ENCODE measurements around the gene KRT2. TPM values are rescaled to one million over a fixed set of nuclear protein-coding genes. Genes with fewer than 3 reads are reported as not detected.

The KRT2 gene
- total and polyA plus RNA-seq, 2 of the 8 experiments (the other 6 are each of a cell fraction or from before 2014, with no cell fraction given), result not detected

DNA sequence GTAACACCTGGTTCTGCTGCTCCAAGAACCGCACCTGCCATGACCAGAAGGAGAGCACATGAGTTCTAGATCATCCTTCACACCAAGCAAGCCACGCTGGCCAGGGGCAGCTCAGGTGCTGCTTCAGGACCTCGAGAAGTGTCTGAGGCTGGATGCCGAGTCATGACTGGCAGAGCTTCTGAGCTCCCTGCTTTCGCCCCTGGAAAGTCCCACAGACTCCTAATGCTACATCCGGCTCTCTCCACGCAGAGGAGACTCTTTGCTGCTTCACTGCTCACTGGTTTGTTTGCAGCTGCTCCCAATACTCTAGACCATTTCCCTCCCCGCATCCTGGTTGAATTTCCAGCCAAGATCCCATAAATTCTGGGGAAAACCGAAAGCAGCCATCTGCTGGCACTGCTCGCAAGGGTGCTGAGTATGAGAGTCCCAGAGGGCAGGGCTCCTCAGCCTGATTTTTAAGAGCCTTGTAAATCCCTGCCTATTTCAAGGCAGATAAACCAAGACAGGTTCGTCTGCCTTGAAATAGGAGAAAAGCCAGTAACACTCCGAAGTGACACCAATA is 1.4 kb downstream of the KRT2 start:
- Histone ChIP-seq H3K14ac (ENCODE audit: insufficient read length) (no peak overlapping the region), H2BK12ac (ENCODE audit: low read depth, low read length) (no peak overlapping the region), H2BK15ac (ENCODE audit: low read length) (no peak overlapping the region), H3K79me2 (ENCODE audit: control insufficient read depth in 1 of 2, insufficient read depth in 2 of 2, low read length in 2 of 2) (no peaks in the 10 kb centered on the region), H3K23me2 (ENCODE audit: low read depth, low read length) (no peaks in the 10 kb centered on the region), H2AK5ac (ENCODE audit: low read depth, low read length) (no peak overlapping the region), H2BK5ac (ENCODE audit: low read depth, low read length) (no peak overlapping the region), H3K4ac (replicated peaks; ENCODE audit: insufficient read length, low read depth, low read length) (no peak overlapping the region), H3K23ac (ENCODE audit: insufficient read length) (no peak overlapping the region), H3K4me1 (replicated peaks in 1 of 4; ENCODE audit: control insufficient read depth in 3 of 4, insufficient read depth in 4 of 4, low read length in 3 of 4) (no peaks in the 10 kb centered on the region), H4K91ac (replicated peaks; ENCODE audit: insufficient read length, low read length) (no peak overlapping the region), H3K18ac (ENCODE audit: extremely low read depth, low read length) (no peak overlapping the region), H3K56ac (replicated peaks; ENCODE audit: insufficient read length, low read depth, low read length) (no peak overlapping the region), H3K27ac (ENCODE audit: low read depth, low read length) (no peak overlapping the region), H3K36me3 (ENCODE audit: control insufficient read depth in 2 of 4, insufficient read depth in 4 of 4, low read length in 3 of 4) (no peaks in the 10 kb centered on the region), H4K5ac (ENCODE audit: insufficient read length, low read depth, low read length) (no peak overlapping the region), H3K4me2 (ENCODE audit: insufficient read depth in 1 of 2, low read depth in 2 of 2, low read length in 2 of 2) (no peak overlapping the region), H2BK20ac (ENCODE audit: low read length) (no peak overlapping the region), H2AFZ (ENCODE audit: low read length) (no peak overlapping the region), H3K79me1 (ENCODE audit: low read depth, low read length) (no peaks in the 10 kb centered on the region), H4K20me1 (replicated peaks in 1 of 2; ENCODE audit: control insufficient read depth in 1 of 2, insufficient read depth in 2 of 2, low read length in 2 of 2) (no peaks in the 10 kb centered on the region), H3K4me3 (ENCODE audit: extremely low read depth in 1 of 4, insufficient read depth in 2 of 4, low read depth in 3 of 4, low read length in 4 of 4) (no peak overlapping the region), H3K27me3 (replicated peaks in 1 of 4; ENCODE audit: control insufficient read depth in 3 of 4, extremely low read depth in 1 of 4, insufficient read depth in 3 of 4, low read length in 3 of 4) (no peaks in the 10 kb centered on the region), H3K9ac (replicated peaks in 1 of 4; ENCODE audit: extremely low read depth in 1 of 4, low read depth in 3 of 4, low read length in 3 of 4) (no peak overlapping the region), H2BK120ac (replicated peaks; ENCODE audit: low read depth, low read length) (no peak overlapping the region), H4K8ac (ENCODE audit: extremely low read depth, insufficient read depth, low read length) (no peak overlapping the region), H3K9me3 (ENCODE audit: insufficient read depth in 2 of 2, low read depth in 1 of 2, low read length in 1 of 2) (peaks cover 0 to 6% of the 10 kb centered on the region in 2 experiments; a peak in 1 of 4 replicates)
- POLR2A ChIA-PET (ENCODE audit: partially characterized antibody), result no interaction called here
- no peak for DNase-seq (ENCODE audit: low read depth in 1 of 2, low spot score in 2 of 2)
- CTCF ChIA-PET (ENCODE audit: partially characterized antibody), result interaction anchor here (0.7 to 1.9 kb wide), 8 partner anchors 10 to 256 kb away, joined by 3 to 4 read pairs (median 3); no protein-coding TSS in a partner anchor
- no peak for FAIRE-seq
- WGBS, 2 experiments (ENCODE audit: extremely low coverage in 1 of 2, insufficient coverage in 1 of 2, insufficient read length in 1 of 2, insufficient replicate concordance in 2 of 2, low coverage in 1 of 2, low lambda C conversion rate in 2 of 2, missing lambda C conversion rate in 1 of 2), result 93% methylated on average over 12 of the region's 12 CpGs; no CpG with 5 or more reads in 1 of the 2 experiments
- TF ChIP-seq POLR2A (IDR thresholded peaks at IDR 0.05; ENCODE audit: control extremely low read depth in 1 of 2, low read depth in 2 of 2, low read length in 2 of 2) (no peak), TEAD4 (IDR thresholded peaks at IDR 0.05; ENCODE audit: low read depth, low read length) (no peak)
